Neural progenitor cell (in vitro differentiated cells): ENCODE data around the gene AP4E1.

Source experiments
- CTCF ChIP-seq: fragments of 200-600 bp; sonication (generic); IDR thresholded peaks from 2 replicates; pipeline ENCODE4 v1.5.1; 2017; ENCODE audit warnings: antibody characterized with exemption, mild to moderate bottlenecking
- EZH2 ChIP-seq: fragments of 200-600 bp; sonication (generic); IDR thresholded peaks from 2 replicates; pipeline ENCODE4 v1.6.1; 2017; ENCODE audit warnings: antibody characterized with exemption, mild to moderate bottlenecking, moderate library complexity
- EZH2phosphoT487 ChIP-seq: fragments of 200-600 bp; sonication (generic); IDR thresholded peaks from 2 replicates; pipeline ENCODE4 v1.6.1; 2017; ENCODE audit warnings: antibody characterized with exemption

GRCh38 chr15:50881121-50882048, 27.1 kb upstream of the AP4E1 start:
- no peak for TF ChIP-seq CTCF
- no peak for TF ChIP-seq EZH2
- no peak for TF ChIP-seq EZH2phosphoT487
